ENCODE results near the gene PRSS48. TPM values are rescaled to one million over a fixed set of nuclear protein-coding genes. Genes with fewer than 3 reads are reported as not detected.
A peak's percentile ranks its signal among the peaks of the same experiment; 100 is the strongest.

PRSS48 gene
- total RNA-seq, 2 donors from 2014 or later: not detected

- no peaks in the 10 kb centered on the region for H3K9me3 ChIP-seq (ENCODE audit: control insufficient read depth, low read length)
- Mint-ChIP-seq H3K9me3 (no peaks in the 10 kb centered on the region), H3K4me3 (no peak overlapping the region), H3K4me1 (peaks cover 13% of the 10 kb centered on the region), H3K27me3 (ENCODE audit: insufficient read depth) (no peaks in the 10 kb centered on the region), H3K27ac (no peak overlapping the region), H3K36me3 (ENCODE audit: low read depth) (peaks cover 23% of the 10 kb centered on the region)
- TF ChIP-seq CTCF (conservative IDR thresholded peaks at IDR 0.05): no peak
- H3K27me3 ChIP-seq (ENCODE audit: control insufficient read depth, insufficient read depth, low read length, poor library complexity, severe bottlenecking): no peaks in the 10 kb centered on the region
- no peaks in the 10 kb centered on the region for H3K4me1 ChIP-seq (ENCODE audit: control insufficient read depth, insufficient read depth, low read length)
- DNase-seq: no peak
- H3K9ac ChIP-seq (ENCODE audit: extremely low read depth, low read length, poor library complexity, severe bottlenecking): no peak overlapping the region
- H3K4me3 ChIP-seq (ENCODE audit: low read length): no peak overlapping the region
- H3K27ac ChIP-seq (ENCODE audit: low read depth, low read length): no peak overlapping the region
- no peaks in the 10 kb centered on the region for H3K36me3 ChIP-seq (ENCODE audit: control insufficient read depth, insufficient read depth, low read length)
These were observed 20.2 kb downstream of the PRSS48 start for GRCh38 chr4:151297170-151297569.

- H3K4me3 Mint-ChIP-seq: no peak overlapping the region
- no peaks in the 10 kb centered on the region for H3K27me3 Mint-ChIP-seq (ENCODE audit: insufficient read depth)
- no peaks in the 10 kb centered on the region for H3K36me3 ChIP-seq (ENCODE audit: control insufficient read depth, insufficient read depth, low read length)
- H3K27me3 ChIP-seq (ENCODE audit: control insufficient read depth, insufficient read depth, low read length, poor library complexity, severe bottlenecking): no peaks in the 10 kb centered on the region
- H3K27ac Mint-ChIP-seq: no peak overlapping the region
- H3K9me3 ChIP-seq (ENCODE audit: control insufficient read depth, low read length): no peaks in the 10 kb centered on the region
- peaks cover 14% of the 10 kb centered on the region for H3K4me1 Mint-ChIP-seq
- TF ChIP-seq CTCF (conservative IDR thresholded peaks at IDR 0.05): no peak
- H3K4me1 ChIP-seq (ENCODE audit: control insufficient read depth, insufficient read depth, low read length): no peaks in the 10 kb centered on the region
- H3K36me3 Mint-ChIP-seq (ENCODE audit: low read depth): peaks cover 19% of the 10 kb centered on the region
- 93 to 100% methylated on average over 3 to 4 of the region's 4 CpGs for WGBS, 2 experiments (ENCODE audit: insufficient coverage in 1 of 2, insufficient read length in 1 of 2)
- no peak overlapping the region for H3K27ac ChIP-seq (ENCODE audit: low read depth, low read length)
- H3K9ac ChIP-seq (ENCODE audit: extremely low read depth, low read length, poor library complexity, severe bottlenecking): no peak overlapping the region
- no peak overlapping the region for H3K4me3 ChIP-seq (ENCODE audit: low read length)
- no peaks in the 10 kb centered on the region for H3K9me3 Mint-ChIP-seq
- DNase-seq: no peak
These were observed 25.5 kb downstream of the PRSS48 start for GRCh38 chr4:151302432-151302831.

GRCh38 chr4:151304226-151304625 lies 27.3 kb downstream of the PRSS48 start:
- Histone ChIP-seq H3K9ac (ENCODE audit: extremely low read depth, low read length, poor library complexity, severe bottlenecking) (no peak overlapping the region), H3K27ac (ENCODE audit: low read depth, low read length) (no peak overlapping the region), H3K9me3 (ENCODE audit: control insufficient read depth, low read length) (no peaks in the 10 kb centered on the region), H3K4me3 (ENCODE audit: low read length) (no peak overlapping the region), H3K36me3 (ENCODE audit: control insufficient read depth, insufficient read depth, low read length) (no peaks in the 10 kb centered on the region), H3K27me3 (ENCODE audit: control insufficient read depth, insufficient read depth, low read length, poor library complexity, severe bottlenecking) (no peaks in the 10 kb centered on the region), H3K4me1 (ENCODE audit: control insufficient read depth, insufficient read depth, low read length) (no peaks in the 10 kb centered on the region)
- DNase-seq: no peak
- no peak for TF ChIP-seq CTCF (conservative IDR thresholded peaks at IDR 0.05)
- Mint-ChIP-seq H3K27me3 (ENCODE audit: insufficient read depth) (no peaks in the 10 kb centered on the region), H3K36me3 (ENCODE audit: low read depth) (peaks cover 26% of the 10 kb centered on the region), H3K27ac (peak overlapping the region; percentile 54), H3K9me3 (no peaks in the 10 kb centered on the region), H3K4me1 (peaks cover 14% of the 10 kb centered on the region), H3K4me3 (no peak overlapping the region)

All from endodermal cell (in vitro differentiated cells).